MM.1S (cell line): ENCODE results near the gene KCNJ12.
"Not testable (repeated sequence)": the region's sequence is repeated elsewhere in the genome, so short reads cannot be mapped to it uniquely, and the experiment has no call there.

Experiments used
- DNase-seq: peaks from one replicate; pipeline ENCODE4 v3.0.0-alpha.2; 2015
- H2AFZ ChIP-seq: fragments of 300-600 bp; sonication (generic); 2 replicates; pipeline ENCODE4 v1.6.0; 2016; ENCODE audit warnings: antibody characterized with exemption, low read length
- H3F3A ChIP-seq: fragments of 300-600 bp; sonication (generic); 2 replicates; pipeline ENCODE4 v1.6.1; 2016; ENCODE audit warnings: mild to moderate bottlenecking, antibody characterized with exemption, low read length, moderate library complexity, mixed read lengths; ENCODE audit not compliant: insufficient read depth
- H3K27ac ChIP-seq: fragments of 300-600 bp; sonication (generic); 2 replicates; pipeline ENCODE4 v1.5.1; 2016; ENCODE audit warnings: mild to moderate bottlenecking, low read length
- H3K27me3 ChIP-seq: fragments of 300-600 bp; sonication (generic); replicated peaks from 2 replicates; pipeline ENCODE4 v1.6.0; 2016; ENCODE audit warnings: low read length; ENCODE audit not compliant: insufficient read depth
- H3K36me3 ChIP-seq: fragments of 300-600 bp; sonication (generic); replicated peaks from 2 replicates; pipeline ENCODE4 v1.6.1; 2016; ENCODE audit warnings: mild to moderate bottlenecking, low read length, mixed read lengths; ENCODE audit not compliant: insufficient read depth
- H3K4me1 ChIP-seq: fragments of 300-600 bp; sonication (generic); 2 replicates; pipeline ENCODE4 v1.6.1; 2016; ENCODE audit warnings: low read length, mixed read lengths
- H3K4me2 ChIP-seq: fragments of 300-600 bp; sonication (generic); 2 replicates; pipeline ENCODE4 v1.6.0; 2016; ENCODE audit warnings: low read depth, low read length
- H3K4me3 ChIP-seq: fragments of 300-600 bp; sonication (generic); 2 replicates; pipeline ENCODE4 v1.5.1; 2016; ENCODE audit warnings: low read length, mixed read lengths
- H3K79me2 ChIP-seq: fragments of 300-600 bp; sonication (generic); 2 replicates; pipeline ENCODE4 v1.6.1; 2016; ENCODE audit warnings: mixed run types, low read length, mixed read lengths
- H3K9ac ChIP-seq: fragments of 300-600 bp; sonication (generic); 2 replicates; pipeline ENCODE4 v1.6.1; 2016; ENCODE audit warnings: low read length, mixed read lengths
- H3K9me2 ChIP-seq: fragments of 300-600 bp; sonication (generic); replicated peaks from 2 replicates; pipeline ENCODE4 v1.6.1; 2016; ENCODE audit warnings: mild to moderate bottlenecking, low read length, mixed read lengths; ENCODE audit not compliant: insufficient read depth
- H3K9me3 ChIP-seq: fragments of 300-600 bp; sonication (generic); replicated peaks from 2 replicates; pipeline ENCODE4 v1.6.1; 2016; ENCODE audit warnings: mild to moderate bottlenecking, low read length, mixed read lengths; ENCODE audit not compliant: insufficient read depth
- H4K20me1 ChIP-seq: fragments of 300-600 bp; sonication (generic); 2 replicates; pipeline ENCODE4 v1.6.1; 2016; ENCODE audit warnings: mild to moderate bottlenecking, low read length, moderate library complexity, mixed read lengths; ENCODE audit not compliant: insufficient read depth
- CTCF ChIP-seq: fragments of 300-600 bp; sonication (generic); IDR thresholded peaks from 2 replicates; pipeline ENCODE4 v1.5.1; 2016; ENCODE audit warnings: antibody characterized with exemption, low read length, mixed read lengths
- EZH2 ChIP-seq: fragments of 300-600 bp; sonication (generic); optimal IDR thresholded peaks from 2 replicates; pipeline ENCODE3; 2017; ENCODE audit warnings: low read depth, mild to moderate bottlenecking, antibody characterized with exemption, low read length, mixed read lengths
- EZH2phosphoT487 ChIP-seq: fragments of 300-600 bp; sonication (generic); IDR thresholded peaks from 2 replicates; pipeline ENCODE4 v1.6.1; 2018; ENCODE audit warnings: antibody characterized with exemption, low read length

KCNJ12 gene

GRCh38 chr17:21337981-21338625 lies 38.1 kb upstream of the KCNJ12 start:
- H3K27ac ChIP-seq, H3K9me2 ChIP-seq, H2AFZ ChIP-seq, DNase-seq, H3K4me2 ChIP-seq, H3F3A ChIP-seq, H3K9me3 ChIP-seq, H3K27me3 ChIP-seq, H3K4me3 ChIP-seq, H4K20me1 ChIP-seq, H3K9ac ChIP-seq, H3K4me1 ChIP-seq, H3K79me2 ChIP-seq, H3K36me3 ChIP-seq: not testable (repeated sequence)

- Histone ChIP-seq H3K27ac (no peak overlapping the region), H3K79me2 (no peaks in the 10 kb centered on the region), H2AFZ (no peak overlapping the region), H3K9ac (no peak overlapping the region), H3K4me3 (no peak overlapping the region), H3K4me1 (no peaks in the 10 kb centered on the region), H3K4me2 (no peak overlapping the region), H3K9me3 (no peaks in the 10 kb centered on the region), H3F3A (no peaks in the 10 kb centered on the region), H3K9me2 (no peaks in the 10 kb centered on the region), H3K27me3 (no peaks in the 10 kb centered on the region), H3K36me3 (no peaks in the 10 kb centered on the region), H4K20me1 (no peaks in the 10 kb centered on the region)
- TF ChIP-seq CTCF (no peak), EZH2 (no peak), EZH2phosphoT487 (no peak)
- DNase-seq: no peak
These were observed 37.1 kb upstream of the KCNJ12 start for GRCh38 chr17:21339011-21339410.

GRCh38 chr17:21339571-21339970 lies 36.6 kb upstream of the KCNJ12 start:
- not testable (repeated sequence) for H3K4me3 ChIP-seq, H3K9me3 ChIP-seq, DNase-seq, H3K79me2 ChIP-seq, H3K4me1 ChIP-seq, H3K27ac ChIP-seq, H3K9ac ChIP-seq, H3K9me2 ChIP-seq, H3K27me3 ChIP-seq, H3F3A ChIP-seq, H2AFZ ChIP-seq, H4K20me1 ChIP-seq, H3K4me2 ChIP-seq, H3K36me3 ChIP-seq

- H3F3A ChIP-seq, H3K27me3 ChIP-seq, H3K79me2 ChIP-seq, H3K9me2 ChIP-seq, H3K27ac ChIP-seq, H3K36me3 ChIP-seq, H4K20me1 ChIP-seq, H3K9me3 ChIP-seq, H3K4me1 ChIP-seq, DNase-seq, H3K9ac ChIP-seq, H3K4me2 ChIP-seq, H2AFZ ChIP-seq, H3K4me3 ChIP-seq: not testable (repeated sequence)
These were observed 35.8 kb upstream of the KCNJ12 start for GRCh38 chr17:21340407-21340806.

GRCh38 chr17:21341279-21341678 lies 34.9 kb upstream of the KCNJ12 start:
- DNase-seq, H3K4me3 ChIP-seq, H3K9ac ChIP-seq: not testable (repeated sequence)

GRCh38 chr17:21341925-21342540 lies 34.1 kb upstream of the KCNJ12 start:
- not testable (repeated sequence) for H3K9ac ChIP-seq

More at GRCh38 chr17:21341279-21341678, 34.9 kb upstream of the KCNJ12 start:
- not testable (repeated sequence) for H3K9me2 ChIP-seq, H2AFZ ChIP-seq, H3K79me2 ChIP-seq, H3K4me2 ChIP-seq, H3K9me3 ChIP-seq, H3K36me3 ChIP-seq, H4K20me1 ChIP-seq, H3K27me3 ChIP-seq, H3K4me1 ChIP-seq, H3F3A ChIP-seq, H3K27ac ChIP-seq

More at GRCh38 chr17:21341925-21342540, 34.1 kb upstream of the KCNJ12 start:
- H3K4me2 ChIP-seq, H3F3A ChIP-seq, H3K79me2 ChIP-seq, H4K20me1 ChIP-seq, H3K4me3 ChIP-seq, H3K27me3 ChIP-seq, H2AFZ ChIP-seq, DNase-seq, H3K27ac ChIP-seq, H3K9me2 ChIP-seq, H3K4me1 ChIP-seq, H3K36me3 ChIP-seq, H3K9me3 ChIP-seq: not testable (repeated sequence)
